Neuron (in vitro differentiated cells): ENCODE data around the gene LILRB5.
"Not testable (repeated sequence)": the region's sequence is repeated elsewhere in the genome, so short reads cannot be mapped to it uniquely, and the experiment has no call there.

ENCODE experiments used
- H2AFZ ChIP-seq: one replicate; pipeline ENCODE4 v1.6.1; 2013; ENCODE audit warnings: low read depth, mild to moderate bottlenecking, inconsistent platforms, low read length, moderate library complexity
- H3K27me3 ChIP-seq: one replicate; pipeline ENCODE4 v1.6.1; 2013; ENCODE audit warnings: low read length; ENCODE audit not compliant: insufficient read depth
- H3K36me3 ChIP-seq: one replicate; pipeline ENCODE4 v1.6.1; 2013; ENCODE audit warnings: low read length; ENCODE audit not compliant: insufficient read depth
- H3K4me1 ChIP-seq: one replicate; pipeline ENCODE4 v1.6.1; 2013; ENCODE audit warnings: low read length; ENCODE audit not compliant: insufficient read depth
- H3K4me3 ChIP-seq: 2 replicates; pipeline ENCODE4 v1.5.1; 2013; ENCODE audit warnings: mild to moderate bottlenecking, low read length, moderate library complexity
- H3K9me3 ChIP-seq: one replicate; pipeline ENCODE4 v1.6.1; 2013; ENCODE audit warnings: low read length

Gene LILRB5

DNA sequence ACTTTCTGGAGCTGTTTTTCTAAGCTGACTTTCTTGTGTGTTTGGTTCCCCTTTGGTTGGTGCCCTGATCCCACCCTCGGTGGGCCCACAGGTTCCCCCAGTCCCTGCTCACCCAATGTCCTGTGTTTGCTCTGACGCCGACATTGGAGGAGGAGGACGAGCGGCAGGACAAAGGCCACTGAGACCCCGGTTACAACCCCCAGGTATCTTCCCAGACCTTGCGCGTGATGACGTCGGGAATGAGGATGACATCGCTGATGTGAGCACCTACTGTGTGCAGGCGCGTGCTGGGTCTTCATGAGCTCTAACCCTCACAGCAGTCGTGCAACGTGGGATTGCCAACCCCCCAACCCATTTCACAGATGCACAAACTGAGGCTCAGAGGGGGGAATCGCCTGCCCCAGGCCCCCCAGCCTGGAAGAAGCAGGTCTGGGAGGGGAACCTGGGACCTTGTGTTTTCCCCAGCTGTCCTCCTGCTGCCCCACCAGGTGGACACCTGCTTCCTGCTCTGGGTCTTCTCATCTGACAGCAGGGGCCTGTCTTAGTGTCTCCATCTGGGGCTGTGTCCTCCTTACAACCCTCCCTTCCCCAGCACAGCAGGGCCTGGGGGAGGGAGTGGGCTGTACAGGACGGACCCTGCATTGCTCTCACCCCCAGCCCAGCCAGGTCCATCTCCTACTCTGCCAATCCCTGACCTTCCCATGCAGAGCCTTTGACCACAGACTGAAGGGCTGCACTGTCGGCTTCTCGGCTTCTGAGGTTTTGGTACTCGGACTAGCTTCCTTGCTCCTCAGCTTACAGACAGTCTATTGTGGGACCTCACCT lies 9.8 kb downstream of the LILRB5 start:
- H3K4me3 ChIP-seq, result no peak overlapping the region
- no peak overlapping the region for H2AFZ ChIP-seq
- peaks cover 5% of the 10 kb centered on the region for H3K27me3 ChIP-seq
- no peaks in the 10 kb centered on the region for H3K4me1 ChIP-seq
- H3K9me3 ChIP-seq, result no peaks in the 10 kb centered on the region
- H3K36me3 ChIP-seq, result no peaks in the 10 kb centered on the region

- no peaks in the 10 kb centered on the region for H3K4me1 ChIP-seq
- no peak overlapping the region for H3K4me3 ChIP-seq
- H3K36me3 ChIP-seq, result no peaks in the 10 kb centered on the region
- no peaks in the 10 kb centered on the region for H3K9me3 ChIP-seq
- H2AFZ ChIP-seq, result no peak overlapping the region
- peaks cover 3% of the 10 kb centered on the region for H3K27me3 ChIP-seq
Observed at GRCh38 chr19:54245936-54246335, 11.1 kb downstream of the LILRB5 start.

GRCh38 chr19:54243809-54244208 lies 13.3 kb downstream of the LILRB5 start:
- H3K27me3 ChIP-seq, H3K4me1 ChIP-seq, H3K9me3 ChIP-seq, H3K4me3 ChIP-seq, H3K36me3 ChIP-seq, H2AFZ ChIP-seq: not testable (repeated sequence)

DNA sequence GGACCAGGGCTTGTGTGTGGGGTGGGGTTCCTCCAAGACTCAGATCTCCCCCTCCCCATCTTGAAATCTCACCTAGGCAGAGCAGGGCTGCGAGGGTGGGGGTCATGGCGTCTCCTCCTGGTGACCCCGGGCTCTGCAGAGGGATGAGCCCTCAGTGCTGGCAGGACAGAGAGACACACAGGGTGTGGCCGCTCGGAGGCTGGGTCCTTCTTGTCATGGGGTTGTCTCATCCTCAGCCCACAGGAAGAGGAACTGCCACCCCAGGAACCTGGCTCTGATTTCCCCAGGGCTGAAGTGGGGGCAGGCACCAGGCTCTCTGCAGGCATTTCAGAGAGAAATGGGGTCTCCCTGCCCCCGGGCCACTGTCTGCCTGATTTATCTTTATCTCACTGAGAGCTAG lies 14.4 kb downstream of the LILRB5 start, which contains the start of gene LILRA6:
LILRA6 (minus strand) TSS at position 145 of the 400 bp plus-strand sequence.
- H3K27me3 ChIP-seq, H3K4me3 ChIP-seq, H2AFZ ChIP-seq, H3K4me1 ChIP-seq, H3K36me3 ChIP-seq, H3K9me3 ChIP-seq: not testable (repeated sequence)

DNA sequence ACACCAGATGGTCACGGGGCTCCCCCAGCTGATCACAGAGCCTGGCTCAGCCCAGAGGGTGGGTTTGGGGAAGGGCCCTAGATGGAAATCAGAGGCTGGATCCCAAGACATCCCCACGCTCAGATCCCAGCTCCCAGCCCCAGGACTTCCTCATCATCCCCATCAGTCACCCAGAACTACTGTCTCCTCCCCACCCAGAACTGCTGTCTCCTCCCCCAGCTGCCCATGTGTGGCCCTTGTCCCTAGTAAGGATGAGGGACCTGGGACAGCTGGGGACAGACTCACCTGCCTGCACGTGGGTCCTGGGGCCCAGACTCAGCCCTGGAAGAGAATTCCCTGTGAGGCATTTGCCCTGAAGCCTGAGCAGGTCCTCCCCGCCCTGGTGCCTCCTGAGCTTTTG lies 14.8 kb downstream of the LILRB5 start:
- H3K9me3 ChIP-seq, H3K4me3 ChIP-seq, H3K4me1 ChIP-seq, H3K27me3 ChIP-seq, H2AFZ ChIP-seq, H3K36me3 ChIP-seq: not testable (repeated sequence)

DNA sequence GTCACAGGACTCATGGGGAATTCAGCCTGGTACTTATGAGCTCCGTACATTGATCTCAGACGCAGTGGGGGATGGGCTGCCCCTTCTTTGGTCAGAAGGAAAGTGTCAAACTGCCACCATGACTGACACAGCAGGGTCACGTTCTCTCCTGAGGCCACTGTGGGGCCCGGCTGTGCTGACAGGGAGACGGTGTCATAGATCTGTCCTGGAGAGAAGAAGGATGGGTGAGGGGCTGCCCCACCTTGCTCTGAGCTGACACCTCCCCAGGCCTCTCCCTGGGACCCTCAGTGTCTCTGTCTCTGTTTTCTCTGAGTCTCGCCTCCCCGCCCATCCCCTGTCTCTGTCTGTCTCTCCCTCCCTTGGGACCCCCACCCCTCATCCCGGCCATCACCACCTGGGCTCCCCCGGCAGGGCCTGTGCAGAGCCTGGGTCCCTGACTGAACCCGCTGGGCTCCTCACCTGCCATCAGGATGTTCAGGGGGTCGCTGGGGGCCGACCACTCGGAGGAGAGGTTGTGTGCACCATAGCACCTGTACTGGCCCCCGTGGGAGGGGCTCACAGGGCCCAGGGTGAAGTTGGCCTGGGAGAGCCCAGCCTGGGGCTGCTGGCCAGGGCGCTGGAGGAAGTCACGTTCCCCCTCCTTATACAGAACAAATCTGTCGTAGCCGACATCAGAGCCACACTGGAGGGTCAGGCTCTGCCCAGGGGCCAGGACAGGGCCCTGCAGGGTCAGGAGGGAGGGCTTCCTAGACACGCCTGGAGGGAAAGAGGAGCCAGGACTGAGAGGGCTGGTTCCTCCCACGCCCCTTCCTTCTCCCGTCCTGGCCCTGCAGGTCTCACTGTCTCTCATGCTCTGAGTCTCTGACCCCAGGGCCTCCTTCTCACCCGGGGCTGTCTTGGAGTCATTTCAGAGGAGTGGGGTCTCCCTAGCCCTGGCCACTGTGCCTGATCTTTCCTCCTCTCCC lies 16.4 kb downstream of the LILRB5 start:
- not testable (repeated sequence) for H2AFZ ChIP-seq, H3K36me3 ChIP-seq, H3K4me3 ChIP-seq, H3K27me3 ChIP-seq, H3K9me3 ChIP-seq, H3K4me1 ChIP-seq

GRCh38 chr19:54239491-54240371 lies 17.3 kb downstream of the LILRB5 start:
- not testable (repeated sequence) for H3K36me3 ChIP-seq, H3K4me3 ChIP-seq, H3K4me1 ChIP-seq, H2AFZ ChIP-seq, H3K27me3 ChIP-seq, H3K9me3 ChIP-seq

DNA sequence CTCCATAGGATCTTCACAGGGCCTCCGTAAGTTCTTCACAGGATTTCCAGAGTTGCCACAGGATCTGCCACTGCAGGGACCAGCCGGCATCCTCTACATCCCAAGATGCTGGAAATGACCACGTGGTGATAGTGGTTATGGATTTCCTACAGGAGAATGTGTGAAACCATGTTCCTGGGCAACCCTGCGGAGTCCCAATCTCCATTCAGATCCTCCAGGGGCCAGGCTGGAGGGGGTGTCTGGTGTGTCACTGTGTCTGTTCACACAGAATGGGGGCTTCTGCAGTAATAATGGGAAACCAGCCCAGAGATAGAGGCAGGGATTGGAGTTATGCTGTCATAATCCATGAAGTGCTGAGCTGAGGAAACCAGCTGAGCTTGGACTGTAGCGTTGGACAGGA lies 23.1 kb downstream of the LILRB5 start:
- no peaks in the 10 kb centered on the region for H3K36me3 ChIP-seq
- H2AFZ ChIP-seq, result no peak overlapping the region
- no peaks in the 10 kb centered on the region for H3K27me3 ChIP-seq
- H3K4me1 ChIP-seq, result no peaks in the 10 kb centered on the region
- H3K9me3 ChIP-seq, result peaks cover 11% of the 10 kb centered on the region
- no peak overlapping the region for H3K4me3 ChIP-seq

GRCh38 chr19:54231077-54231931 lies 25.8 kb downstream of the LILRB5 start:
- no peak overlapping the region for H2AFZ ChIP-seq
- H3K36me3 ChIP-seq, result no peaks in the 10 kb centered on the region
- no peaks in the 10 kb centered on the region for H3K27me3 ChIP-seq
- H3K9me3 ChIP-seq, result peaks cover 11% of the 10 kb centered on the region
- no peak overlapping the region for H3K4me3 ChIP-seq
- H3K4me1 ChIP-seq, result no peaks in the 10 kb centered on the region

DNA sequence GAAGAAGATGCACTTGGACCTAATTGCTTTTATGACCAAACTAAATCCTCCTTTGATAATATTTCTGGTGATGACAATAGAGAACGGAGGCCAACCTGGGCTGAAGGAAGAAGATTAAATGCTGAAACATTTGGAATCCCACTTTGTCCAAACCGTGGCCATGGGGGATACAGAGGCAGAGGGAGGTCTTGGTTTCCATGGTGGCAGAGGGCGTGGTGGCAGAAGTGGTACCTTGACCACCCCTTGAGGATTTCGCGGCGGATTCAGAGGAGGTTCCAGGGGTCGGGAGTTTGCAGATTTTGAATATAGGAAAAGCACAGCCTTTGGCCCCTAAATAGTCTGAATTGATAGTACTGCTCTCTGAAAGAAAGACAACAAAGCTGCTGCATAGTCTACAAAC lies 27.0 kb downstream of the LILRB5 start:
- Histone ChIP-seq H3K27me3 (no peaks in the 10 kb centered on the region), H2AFZ (no peak overlapping the region), H3K4me3 (no peak overlapping the region), H3K4me1 (no peaks in the 10 kb centered on the region), H3K9me3 (peaks cover 9% of the 10 kb centered on the region), H3K36me3 (no peaks in the 10 kb centered on the region)

- H3K4me1 ChIP-seq, result no peaks in the 10 kb centered on the region
- no peaks in the 10 kb centered on the region for H3K36me3 ChIP-seq
- no peaks in the 10 kb centered on the region for H3K27me3 ChIP-seq
- no peak overlapping the region for H2AFZ ChIP-seq
- H3K9me3 ChIP-seq, result peaks cover 5% of the 10 kb centered on the region
- H3K4me3 ChIP-seq, result no peak overlapping the region
Observed at GRCh38 chr19:54229146-54229545, 27.9 kb downstream of the LILRB5 start.

DNA sequence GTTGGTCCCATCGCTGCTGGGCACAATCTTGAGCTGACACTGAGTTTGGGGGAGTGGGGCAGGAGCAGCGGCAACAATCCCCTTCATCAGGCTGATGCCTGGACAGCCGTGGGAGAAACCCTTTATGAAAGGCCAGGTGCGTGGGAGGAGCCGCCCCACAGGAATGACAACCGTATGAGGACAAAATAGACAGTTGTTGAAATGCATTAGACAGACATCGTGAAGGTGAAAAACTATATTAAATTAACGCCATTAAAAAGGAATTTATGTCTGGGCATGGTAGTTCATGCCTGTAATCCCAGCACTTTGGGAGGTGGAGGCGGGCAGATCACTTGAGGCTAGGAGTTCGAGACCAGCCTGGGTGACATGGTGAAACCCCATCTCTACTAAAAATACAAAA lies 32.5 kb downstream of the LILRB5 start:
- not testable (repeated sequence) for H3K4me1 ChIP-seq, H3K36me3 ChIP-seq, H2AFZ ChIP-seq, H3K4me3 ChIP-seq, H3K27me3 ChIP-seq, H3K9me3 ChIP-seq
